ENCODE results near the gene ACTRT2. TPM values are rescaled to one million over a fixed set of nuclear protein-coding genes. Genes with fewer than 3 reads are reported as not detected.

Gene ACTRT2
- total RNA-seq, 1 experiment from 2014 or later, result not detected

- no peaks in the 10 kb centered on the region for H3K79me1 ChIP-seq (ENCODE audit: insufficient read depth, low read depth, low read length, poor library complexity, severe bottlenecking)
- no peak overlapping the region for H2BK12ac ChIP-seq (ENCODE audit: insufficient read length, low read depth, low read length)
- H3K27me3 ChIP-seq (ENCODE audit: insufficient read depth, low read length), result no peaks in the 10 kb centered on the region
- no peak overlapping the region for H3T11ph ChIP-seq (ENCODE audit: low read length)
- Mint-ChIP-seq H3K9me3 (peaks cover 6 to 54% of the 10 kb centered on the region in 2 experiments; a peak in 4 of 5 replicates), H3K27ac (no peak overlapping the region), H3K4me3 (no peak overlapping the region), H3K36me3 (ENCODE audit: insufficient read depth in 1 of 3, low read depth in 3 of 3) (peaks cover 0 to 18% (median 3%) of the 10 kb centered on the region in 3 experiments; a peak in 3 of 7 replicates), H3K4me1 (peaks cover 0 to 5% of the 10 kb centered on the region in 2 experiments; a peak in 1 of 4 replicates), H3K27me3 (ENCODE audit: low read depth) (peaks cover 9% of the 10 kb centered on the region)
- no peak overlapping the region for H3K4ac ChIP-seq (ENCODE audit: low read depth, low read length)
- H2BK20ac ChIP-seq (ENCODE audit: low read depth, low read length, poor library complexity, severe bottlenecking), result no peak overlapping the region
- TF ChIP-seq CTCF (conservative IDR thresholded peaks at IDR 0.05), result no peak
- H2BK5ac ChIP-seq (ENCODE audit: insufficient read length, low read length), result no peak overlapping the region
- H4K8ac ChIP-seq (replicated peaks; ENCODE audit: insufficient read length, low read depth, low read length), result no peak overlapping the region
- no peaks in the 10 kb centered on the region for H3K79me2 ChIP-seq (ENCODE audit: insufficient read depth, low read length)
- H2AK5ac ChIP-seq (ENCODE audit: insufficient read length, low read length), result no peak overlapping the region
- no CpG with 5 or more reads among the region's 19 CpGs for WGBS (ENCODE audit: extremely low coverage, insufficient read length, low lambda C conversion rate)
- no peak overlapping the region for H4K91ac ChIP-seq (ENCODE audit: insufficient read length, low read depth, low read length)
- H2BK15ac ChIP-seq (ENCODE audit: low read depth, low read length), result no peak overlapping the region
- DNase-seq, result no peak
- no peak overlapping the region for H3K14ac ChIP-seq (ENCODE audit: insufficient read depth, low read length)
- no peaks in the 10 kb centered on the region for H3K4me1 ChIP-seq (ENCODE audit: insufficient read depth, low read length)
- H3K23ac ChIP-seq (ENCODE audit: insufficient read length, low read depth, low read length), result no peak overlapping the region
- no peak overlapping the region for H3K27ac ChIP-seq (ENCODE audit: insufficient read length, low read depth, low read length)
- H4K5ac ChIP-seq (ENCODE audit: insufficient read length, low read depth, low read length), result no peak overlapping the region
- H3K18ac ChIP-seq (ENCODE audit: insufficient read length, low read depth, low read length), result no peak overlapping the region
- peaks cover 70% of the 10 kb centered on the region for H3K9me3 ChIP-seq (ENCODE audit: control insufficient read depth, low read depth, low read length)
- H2BK120ac ChIP-seq (ENCODE audit: low read depth, low read length, poor library complexity, severe bottlenecking), result no peak overlapping the region
- no peak overlapping the region for H3K9ac ChIP-seq (ENCODE audit: extremely low read depth, insufficient read length, low read length)
- H2AFZ ChIP-seq (ENCODE audit: low read length), result no peak overlapping the region
- H4K20me1 ChIP-seq (ENCODE audit: control insufficient read depth, insufficient read depth, insufficient read length), result no peaks in the 10 kb centered on the region
- no peak overlapping the region for H3K56ac ChIP-seq (ENCODE audit: insufficient read length, low read depth, low read length)
- no peak overlapping the region for H3K4me2 ChIP-seq (ENCODE audit: insufficient read depth, insufficient read length, low read length)
- no peaks in the 10 kb centered on the region for H3K23me2 ChIP-seq (ENCODE audit: insufficient read length, low read depth, low read length, poor library complexity, severe bottlenecking)
Observed at GRCh38 chr1:2981981-2982614, 39.2 kb upstream of the ACTRT2 start.
